GM21717 (cell line): Measurements from ENCODE around the gene GPR139.

ENCODE experiments used
- ATAC-seq: cut with Tn5 transposase; IDR thresholded peaks from one replicate; pipeline ENCODE4 v1.9.1; 2021; ENCODE audit warnings: mild to moderate bottlenecking, moderate library complexity; ENCODE audit not compliant: unreplicated experiment

GPR139 gene

GRCh38 chr16:20056436-20056835 is 17.3 kb downstream of the GPR139 start:
- no peak for ATAC-seq

GRCh38 chr16:20053336-20053735 is 20.4 kb downstream of the GPR139 start:
- no peak for ATAC-seq

- ATAC-seq: no peak
These were observed 22.1 kb downstream of the GPR139 start for GRCh38 chr16:20051611-20052010.

- no peak for ATAC-seq
These were observed 22.5 kb downstream of the GPR139 start for GRCh38 chr16:20051147-20051546.

GRCh38 chr16:20049831-20050230 is 23.9 kb downstream of the GPR139 start:
- no peak for ATAC-seq

- ATAC-seq: no peak
These were observed 27.8 kb downstream of the GPR139 start for GRCh38 chr16:20045886-20046285.

GRCh38 chr16:20042848-20043247 is 30.8 kb downstream of the GPR139 start:
- no peak for ATAC-seq

- ATAC-seq: no peak
These were observed 31.6 kb downstream of the GPR139 start for GRCh38 chr16:20041924-20042596.

- no peak for ATAC-seq
These were observed 33.7 kb downstream of the GPR139 start for GRCh38 chr16:20040011-20040410.

GRCh38 chr16:20029611-20030010 is 44.1 kb downstream of the GPR139 start:
- ATAC-seq: no peak

GRCh38 chr16:20026361-20027072 is 47.2 kb downstream of the GPR139 start:
- ATAC-seq: no peak

- no peak for ATAC-seq
These were observed 50.5 kb downstream of the GPR139 start for GRCh38 chr16:20023190-20023589.

- ATAC-seq: no peak
These were observed 52.7 kb downstream of the GPR139 start for GRCh38 chr16:20020976-20021375.

- ATAC-seq: no peak
These were observed 53.6 kb downstream of the GPR139 start for GRCh38 chr16:20020083-20020482.

- ATAC-seq: no peak
These were observed 57.5 kb downstream of the GPR139 start for GRCh38 chr16:20016234-20016633.

GRCh38 chr16:20004931-20005330 is 68.8 kb downstream of the GPR139 start:
- no peak for ATAC-seq

GRCh38 chr16:20002936-20003335 is 70.8 kb downstream of the GPR139 start:
- no peak for ATAC-seq

GRCh38 chr16:20001856-20002707 is 71.6 kb downstream of the GPR139 start:
- ATAC-seq: no peak

- ATAC-seq: no peak
These were observed 76.0 kb downstream of the GPR139 start for GRCh38 chr16:19997734-19998133.

- ATAC-seq: no peak
These were observed 76.4 kb downstream of the GPR139 start for GRCh38 chr16:19997264-19997663.

GRCh38 chr16:19994466-19995170 is 79.1 kb downstream of the GPR139 start:
- ATAC-seq: no peak
